GM18499 (cell line): Measurements from ENCODE around the gene LYRM4.

Experiments used
- ATAC-seq: cut with Tn5 transposase; IDR thresholded peaks from one replicate; pipeline ENCODE4 v1.9.1; 2021; ENCODE audit warnings: moderate number of reproducible peaks; ENCODE audit not compliant: insufficient read depth, unreplicated experiment

LYRM4 gene

DNA sequence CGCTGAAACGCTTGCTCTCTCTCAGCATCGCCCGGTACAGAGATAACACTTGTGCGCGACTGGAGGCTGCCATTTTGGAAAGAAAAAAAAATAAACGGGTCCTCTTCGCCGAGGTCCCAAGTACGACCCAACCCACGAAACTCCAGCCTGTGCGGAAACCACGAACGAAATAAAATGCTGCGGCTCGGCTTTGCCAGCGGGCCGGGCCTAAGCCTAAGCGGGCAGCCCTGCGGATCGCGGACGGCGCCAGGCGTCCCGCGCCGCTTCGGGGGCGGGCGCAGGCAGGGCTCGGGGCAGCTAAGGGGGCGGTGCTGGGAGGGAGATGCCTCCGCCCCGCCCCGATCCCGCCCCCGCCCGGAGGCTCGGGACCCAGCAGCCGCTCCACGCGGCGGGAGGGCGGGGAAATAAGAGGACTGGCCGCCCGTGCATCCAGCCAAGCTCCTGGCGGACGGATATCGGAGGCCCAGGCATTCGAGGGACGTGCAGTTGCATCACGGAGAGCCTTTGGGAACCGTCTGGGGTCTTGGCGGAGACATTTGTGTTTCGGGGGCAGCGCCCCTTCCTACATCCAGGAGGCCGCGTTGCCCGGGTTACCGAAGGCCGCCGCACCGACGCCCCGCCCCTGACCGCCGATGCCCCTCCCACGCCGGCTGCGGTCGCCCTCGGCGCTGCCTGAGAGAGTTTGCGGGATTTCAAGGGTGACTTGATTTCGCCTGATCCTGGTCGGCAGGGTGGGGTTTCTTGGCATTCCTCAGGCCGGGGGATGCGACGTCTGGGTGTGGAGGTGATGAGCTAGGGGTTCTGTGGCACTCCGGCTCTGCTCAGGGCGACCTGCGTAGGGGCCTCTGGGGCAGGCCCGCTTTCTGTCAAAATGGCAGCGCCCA is at the start of gene LYRM4, which contains the start of gene FARS2:
TSS of gene LYRM4 (minus strand) at position 290 of the 884 bp plus-strand sequence. CDS start at position 73, 217 bp downstream.
TSS of gene FARS2 (plus strand) at position 853 of the 884 bp plus-strand sequence.
- peak; percentile 52 for ATAC-seq

DNA sequence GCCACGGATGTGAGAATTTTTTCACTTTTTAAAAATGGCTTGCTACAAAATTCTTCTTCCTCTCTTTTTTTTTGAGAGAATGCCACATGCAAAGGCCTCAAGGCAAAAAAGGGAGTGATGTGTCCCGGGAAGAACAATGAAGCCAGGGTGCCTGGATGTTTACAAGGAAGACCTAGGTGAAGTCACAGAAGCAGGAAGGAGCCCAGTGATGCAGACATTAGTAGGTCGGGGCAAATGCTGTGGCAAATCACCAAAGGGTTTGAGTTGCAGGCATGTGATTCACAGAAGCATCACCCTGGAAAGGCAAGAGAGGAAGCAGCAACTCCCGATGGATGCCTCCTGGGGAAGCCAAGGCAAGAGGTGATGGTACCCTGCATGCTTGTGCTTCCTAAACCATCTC is 47.3 kb upstream of the LYRM4 start:
- ATAC-seq, result no peak

DNA sequence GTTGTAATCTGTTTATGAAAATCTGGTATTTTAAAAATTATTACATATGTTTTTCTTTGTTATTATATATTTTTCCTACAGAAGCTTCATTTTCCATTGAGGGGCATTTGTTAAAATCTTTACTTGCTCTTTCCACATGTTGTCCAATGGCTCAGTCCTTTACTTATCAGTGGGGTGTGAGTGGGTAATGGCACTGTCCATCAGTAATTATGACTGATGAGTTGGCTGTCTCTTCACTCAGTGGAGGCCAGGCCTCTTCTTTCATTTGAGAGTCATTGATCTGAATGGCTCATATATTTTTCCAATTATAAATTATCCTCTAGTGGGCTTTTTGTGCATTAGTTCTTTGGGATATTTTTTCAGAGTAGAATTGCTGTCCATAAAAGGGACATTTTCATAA is 46.3 kb upstream of the LYRM4 start:
- no peak for ATAC-seq

DNA sequence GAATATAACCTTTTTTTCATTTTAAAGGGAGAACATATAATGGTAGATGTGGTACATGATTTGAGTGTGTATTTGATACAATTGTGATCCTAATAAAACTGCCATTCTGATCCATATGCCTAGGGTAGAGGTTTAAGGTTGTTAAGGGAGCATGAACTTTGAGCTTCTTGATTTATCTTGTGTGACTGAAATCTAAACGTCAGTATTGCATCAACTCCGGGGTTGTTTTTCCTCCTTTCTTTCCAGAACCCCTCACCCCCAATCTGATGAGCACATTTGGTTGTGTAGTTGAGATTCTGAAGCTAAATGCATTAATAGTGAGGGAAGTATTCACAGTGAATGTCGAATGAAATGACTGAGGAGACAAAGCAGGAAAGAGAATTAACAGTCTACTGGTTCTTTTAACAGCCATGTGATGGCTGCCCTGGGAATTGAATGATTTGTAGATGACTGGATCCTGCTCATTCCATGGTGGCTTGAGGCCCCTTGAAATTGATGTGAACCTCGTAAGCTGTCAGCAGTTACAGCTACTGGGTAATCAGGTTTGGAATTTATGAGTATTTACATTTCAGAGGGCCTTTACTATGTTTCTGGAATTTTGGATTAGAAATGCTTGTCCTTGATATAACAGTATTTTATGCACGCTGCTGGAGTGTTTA is 45.3 kb upstream of the LYRM4 start:
- no peak for ATAC-seq

DNA sequence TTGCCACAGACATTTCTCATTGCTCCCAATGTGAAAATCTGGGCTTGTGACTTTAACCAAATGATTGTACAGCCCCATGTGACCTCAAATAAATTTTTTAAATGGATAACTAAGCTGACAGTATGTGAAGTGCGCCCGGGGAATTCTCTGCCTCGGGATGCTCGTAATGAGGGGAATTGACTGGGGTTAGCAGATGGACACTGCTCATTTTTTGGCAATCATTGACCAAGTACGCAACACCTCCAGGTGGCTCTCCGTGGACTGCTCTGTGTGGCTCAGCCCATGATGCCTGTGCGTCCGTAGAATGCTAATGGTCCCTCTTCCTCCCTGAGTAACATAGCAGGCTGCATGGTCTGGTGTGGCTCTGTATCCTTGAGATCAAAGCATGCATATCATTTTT is 42.9 kb upstream of the LYRM4 start:
- no peak for ATAC-seq

DNA sequence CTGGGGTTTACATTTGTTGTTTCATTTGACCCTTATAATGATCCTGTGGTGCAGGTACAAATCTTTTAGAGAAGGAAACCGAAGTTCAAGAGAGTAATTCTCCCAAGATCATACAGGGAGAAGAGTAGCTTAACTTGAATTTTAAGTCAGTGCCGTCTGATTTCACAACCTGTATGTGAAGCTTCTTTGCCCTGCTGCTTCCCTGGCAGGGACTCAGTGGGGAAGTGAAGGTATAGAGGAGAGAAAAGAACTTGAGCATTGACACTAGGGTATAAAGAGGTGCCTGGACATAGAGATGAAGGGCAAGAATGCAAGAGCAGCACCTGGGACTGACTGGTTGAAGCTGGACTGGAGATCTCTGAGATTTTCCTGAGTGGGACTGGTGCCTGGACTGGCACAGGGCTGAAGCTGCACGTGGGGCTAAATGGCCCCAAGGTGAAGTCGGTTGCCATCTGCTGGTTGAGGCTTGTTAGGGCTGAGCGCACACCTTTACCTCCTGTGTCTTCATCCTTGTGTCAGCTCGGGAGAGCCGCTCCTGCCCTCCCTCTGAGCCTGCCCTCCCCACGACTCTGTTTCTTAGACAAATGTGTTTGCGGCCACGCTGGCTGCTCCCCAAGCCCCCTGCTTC is 42.4 kb upstream of the LYRM4 start:
- peak; percentile 47 for ATAC-seq

DNA sequence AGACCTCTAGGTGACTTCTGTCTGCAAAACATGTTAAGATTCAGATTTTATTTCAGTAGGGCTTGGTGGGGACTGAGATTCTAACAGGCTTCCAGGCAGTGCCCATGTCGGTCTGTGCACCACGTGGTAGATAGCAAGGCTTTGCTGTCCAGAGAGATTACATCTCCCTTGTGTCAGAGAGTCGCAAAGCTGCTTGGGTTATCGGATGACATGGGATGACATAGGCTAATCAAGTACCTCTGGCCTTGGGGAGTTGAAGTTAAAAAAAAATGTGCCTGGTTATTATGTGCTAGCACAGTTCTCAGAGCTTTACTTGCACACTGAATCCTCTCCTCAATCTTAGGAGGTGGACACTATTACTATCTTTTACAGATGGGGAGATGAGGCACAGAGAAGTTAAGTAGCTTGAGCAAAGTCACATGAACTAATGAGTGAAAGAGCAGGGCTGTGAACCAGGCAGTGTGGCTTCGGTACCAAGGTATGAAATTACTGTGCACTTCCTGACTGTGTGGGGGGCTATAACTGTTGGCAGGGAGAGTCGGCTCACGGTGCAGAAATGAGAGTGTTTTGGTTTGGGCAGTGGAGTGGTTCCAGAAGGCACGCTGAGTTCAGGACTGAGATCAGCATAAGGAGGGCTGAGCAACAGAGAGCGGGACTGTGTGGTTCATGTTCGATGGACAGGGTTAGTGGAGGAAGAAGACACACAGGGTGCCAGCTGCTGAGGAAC is 41.6 kb upstream of the LYRM4 start:
- ATAC-seq, result peak; percentile 43

DNA sequence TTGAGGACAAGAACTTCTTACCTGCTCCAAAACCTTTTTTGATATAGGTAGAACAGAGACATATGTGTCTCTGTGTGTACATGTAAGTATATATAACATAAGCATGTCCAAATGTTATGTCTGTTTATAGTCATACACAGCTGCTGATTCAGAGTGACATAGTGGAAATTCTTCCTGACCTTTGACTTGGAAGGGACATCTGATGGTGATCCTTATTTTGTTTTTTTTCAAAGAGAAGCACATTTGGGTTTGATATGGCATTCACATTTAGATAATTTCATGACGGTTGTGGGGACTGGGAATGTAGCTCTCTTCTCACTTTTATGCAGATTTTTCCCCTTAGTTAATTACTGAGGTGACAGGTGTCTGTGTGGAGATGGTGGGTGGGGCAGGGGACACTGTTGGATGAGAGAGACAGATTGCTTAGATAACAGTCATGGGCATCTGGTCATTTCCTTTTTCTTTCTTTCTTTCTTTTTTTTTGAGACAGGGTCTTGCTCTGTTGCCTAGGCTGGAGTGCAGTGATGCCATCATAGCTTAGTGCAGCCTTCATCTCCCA is 39.5 kb upstream of the LYRM4 start:
- no peak for ATAC-seq

DNA sequence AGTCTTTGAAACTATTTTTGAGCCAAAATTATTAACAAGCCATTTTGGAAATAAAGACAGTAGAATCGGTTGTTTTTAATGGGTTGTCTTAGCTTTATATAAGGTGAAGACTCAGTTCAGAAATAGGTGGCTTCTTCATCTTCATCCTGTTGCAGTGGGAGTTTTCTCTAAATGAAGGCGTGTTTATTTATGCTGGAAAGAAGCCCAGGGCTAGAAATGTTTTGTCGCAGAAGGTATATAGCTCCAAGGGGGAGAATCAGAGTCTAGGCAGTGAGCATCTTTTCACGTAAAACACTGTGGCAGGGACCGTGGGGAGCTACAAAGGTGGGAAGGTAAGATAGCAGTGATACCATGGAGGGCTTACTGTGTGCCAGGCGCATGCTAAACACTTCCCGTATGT is 34.9 kb upstream of the LYRM4 start:
- ATAC-seq, result no peak

DNA sequence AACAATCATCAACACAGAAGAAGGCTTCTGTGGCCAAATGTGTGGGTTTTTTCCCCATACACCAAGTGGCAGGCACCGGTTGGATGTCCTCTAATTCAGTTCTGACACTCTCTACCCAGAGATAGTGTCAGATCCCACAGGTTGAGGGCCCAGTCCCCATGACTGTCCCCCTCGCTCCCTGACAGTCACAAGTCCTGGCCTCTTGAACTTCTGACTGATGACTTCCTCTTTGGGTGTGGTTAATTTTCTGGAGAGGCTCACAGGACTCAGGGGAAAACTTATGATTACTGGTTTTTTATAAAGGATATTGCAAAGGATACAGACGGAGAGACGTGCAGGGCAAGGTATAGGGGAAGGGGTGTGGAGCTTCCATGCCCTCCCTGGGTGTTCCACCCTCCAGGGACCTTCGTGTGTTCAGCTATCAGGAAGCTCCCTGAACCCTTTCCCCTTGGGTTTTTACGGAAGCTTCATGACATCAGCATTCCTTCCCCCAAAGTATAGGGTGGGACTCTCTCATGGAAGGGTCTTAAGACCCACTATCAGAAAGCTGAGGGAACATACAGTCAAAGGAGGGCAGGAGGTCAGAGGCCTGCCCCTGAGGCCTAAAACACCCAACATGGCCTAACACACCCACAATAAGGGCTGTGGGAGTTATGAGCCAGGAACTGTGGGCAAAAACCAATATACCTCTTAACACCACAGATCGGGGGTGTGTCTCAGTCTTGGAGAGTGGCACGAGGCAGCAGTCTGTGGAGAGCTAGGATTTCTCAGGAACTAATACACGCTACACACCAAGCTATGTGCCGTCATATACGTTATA is 33.9 kb upstream of the LYRM4 start:
- ATAC-seq, result no peak

DNA sequence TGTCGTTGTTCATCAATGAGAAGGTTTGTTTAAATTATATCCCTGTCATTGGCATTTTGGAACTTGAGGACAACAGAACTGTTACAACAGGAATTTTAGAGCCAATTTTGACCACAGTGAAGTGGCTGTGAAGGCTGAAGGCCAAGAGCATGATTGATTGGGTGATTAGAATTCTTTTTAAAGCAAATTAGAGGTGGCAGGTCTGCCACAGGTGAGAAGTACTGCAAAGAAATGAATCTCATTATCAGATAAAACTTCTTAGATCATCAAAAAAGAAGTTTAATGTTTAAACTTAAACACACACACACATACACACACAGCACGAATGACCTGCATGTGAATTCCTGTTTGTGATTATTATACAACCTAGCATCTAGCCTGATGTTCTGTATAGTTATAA is 32.9 kb upstream of the LYRM4 start:
- ATAC-seq, result no peak

DNA sequence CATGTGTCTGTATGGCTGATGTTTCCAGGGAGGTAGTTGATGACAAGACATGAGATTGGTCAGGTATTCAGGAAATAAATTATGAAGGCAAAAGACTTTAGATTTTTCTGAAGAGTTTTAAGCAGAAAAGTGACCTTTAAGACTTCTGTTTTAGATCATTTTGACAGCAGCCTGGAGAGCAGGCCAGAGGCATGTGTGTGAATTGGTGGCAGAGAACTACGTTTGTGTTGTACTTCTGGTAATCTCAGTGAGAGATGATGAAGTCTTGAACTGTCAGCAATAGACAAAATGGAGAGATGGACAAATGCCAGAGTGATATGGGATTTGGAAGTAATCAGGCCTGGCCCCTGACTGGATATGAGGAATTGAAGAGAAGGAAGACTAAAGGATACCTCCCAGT is 31.4 kb upstream of the LYRM4 start:
- no peak for ATAC-seq

DNA sequence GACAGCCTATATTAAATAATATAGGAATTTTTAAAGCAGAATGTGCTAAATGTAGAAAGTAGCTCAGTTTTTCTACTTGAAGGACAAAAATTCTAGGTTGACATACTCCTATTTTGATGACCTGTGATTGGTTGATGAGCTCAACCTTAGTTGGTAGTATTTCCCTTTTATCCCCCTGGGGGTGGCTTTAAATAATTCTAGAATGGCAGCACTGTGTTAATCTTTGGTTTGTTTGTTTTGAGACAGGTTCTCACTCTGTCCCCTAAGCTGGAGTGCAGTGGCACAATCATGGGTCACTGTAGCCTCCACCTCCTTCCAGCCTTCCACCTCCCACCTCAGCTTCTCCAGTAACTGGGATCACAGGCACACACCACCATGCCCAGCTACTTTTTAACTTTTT is 29.8 kb upstream of the LYRM4 start:
- no peak for ATAC-seq

DNA sequence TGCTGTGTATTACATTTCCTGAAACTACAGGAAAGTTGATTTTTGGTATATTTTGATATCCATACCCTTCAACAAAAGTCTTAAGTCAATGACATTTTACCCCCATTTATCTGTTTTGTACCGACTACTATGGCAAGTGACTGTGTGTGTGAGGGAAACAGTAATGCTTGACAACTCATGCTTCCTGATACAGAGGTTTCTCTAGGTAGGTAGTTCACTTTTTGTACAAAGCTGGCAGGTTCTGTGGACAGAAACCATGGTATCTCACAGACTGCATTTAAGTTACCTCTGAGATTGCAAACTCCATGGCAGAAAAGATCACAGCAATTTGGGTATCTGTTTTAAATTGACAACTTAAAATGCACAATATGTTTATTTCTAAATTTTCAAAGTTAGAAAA is 29.3 kb upstream of the LYRM4 start:
- no peak for ATAC-seq

DNA sequence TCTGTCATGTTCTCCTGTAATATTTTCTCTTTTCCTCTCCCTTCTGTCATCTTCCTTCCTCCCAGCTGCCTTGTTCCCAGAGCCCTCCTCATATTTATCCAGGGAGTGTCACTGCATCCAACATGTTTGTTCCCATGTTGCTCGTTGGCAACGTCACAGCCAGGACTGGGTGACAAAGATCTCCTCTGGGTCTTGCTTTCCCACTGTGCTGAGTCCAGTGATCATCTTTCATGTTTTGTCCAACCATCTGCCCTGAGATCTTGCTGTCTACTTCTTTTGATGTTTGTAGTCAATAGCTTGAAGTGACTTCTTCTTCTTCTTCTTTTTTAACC is 27.2 kb upstream of the LYRM4 start:
- no peak for ATAC-seq

DNA sequence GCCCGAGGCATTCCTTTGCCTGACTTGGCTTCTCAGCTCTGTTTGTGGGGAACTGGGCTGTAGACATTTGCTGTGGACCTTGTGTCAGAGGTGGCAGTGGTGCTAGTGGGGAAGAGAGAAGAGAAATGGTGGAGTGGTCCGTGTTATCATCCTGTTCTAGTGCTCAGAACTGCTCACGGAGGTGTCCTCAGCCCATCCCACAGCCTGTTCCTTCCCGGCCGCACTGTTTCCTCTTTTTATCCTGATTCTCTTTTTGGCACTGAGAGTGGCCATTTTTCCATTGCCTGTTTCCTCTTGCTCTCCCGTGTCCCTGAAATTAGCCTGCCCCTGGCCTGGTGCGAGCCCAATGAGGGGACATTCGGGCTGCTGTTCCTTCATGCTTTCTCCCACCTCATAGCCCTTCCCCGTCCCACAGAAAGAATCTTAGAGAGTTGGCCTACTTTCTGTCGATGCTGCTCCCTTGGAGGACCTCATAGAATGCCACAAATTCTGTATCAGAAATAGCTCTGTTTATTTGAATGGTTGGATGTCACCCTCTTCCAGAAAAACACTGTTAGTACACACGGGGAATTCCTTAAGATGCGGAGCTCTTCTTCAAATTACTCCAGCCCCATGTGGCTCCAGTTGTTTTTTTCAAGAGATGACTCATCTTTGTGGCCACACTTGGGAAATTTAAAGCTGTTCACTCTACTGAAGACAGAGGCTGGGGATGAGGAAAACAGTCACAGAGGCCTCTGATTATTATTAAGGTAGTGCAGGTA is 26.6 kb upstream of the LYRM4 start:
- ATAC-seq, result no peak

DNA sequence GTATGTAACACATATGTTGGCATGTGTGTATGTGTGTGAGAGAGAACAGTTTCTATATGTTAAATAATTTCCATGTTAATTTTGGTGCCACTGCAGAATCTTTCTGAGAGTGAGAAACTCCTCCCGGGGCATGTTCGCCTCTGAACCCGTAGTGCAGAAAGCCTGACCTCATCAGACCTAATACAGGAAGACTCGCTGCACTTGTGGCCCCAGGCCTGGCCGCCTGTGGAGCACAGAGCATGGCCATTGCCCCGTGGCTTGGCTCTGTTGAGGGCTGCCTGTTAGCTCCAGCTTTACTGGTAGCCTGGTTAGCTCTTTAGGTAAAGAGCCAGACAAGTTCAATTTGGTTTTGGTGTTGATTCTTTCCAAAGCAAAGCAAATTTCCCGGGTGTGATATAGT is 26.0 kb upstream of the LYRM4 start:
- no peak for ATAC-seq

DNA sequence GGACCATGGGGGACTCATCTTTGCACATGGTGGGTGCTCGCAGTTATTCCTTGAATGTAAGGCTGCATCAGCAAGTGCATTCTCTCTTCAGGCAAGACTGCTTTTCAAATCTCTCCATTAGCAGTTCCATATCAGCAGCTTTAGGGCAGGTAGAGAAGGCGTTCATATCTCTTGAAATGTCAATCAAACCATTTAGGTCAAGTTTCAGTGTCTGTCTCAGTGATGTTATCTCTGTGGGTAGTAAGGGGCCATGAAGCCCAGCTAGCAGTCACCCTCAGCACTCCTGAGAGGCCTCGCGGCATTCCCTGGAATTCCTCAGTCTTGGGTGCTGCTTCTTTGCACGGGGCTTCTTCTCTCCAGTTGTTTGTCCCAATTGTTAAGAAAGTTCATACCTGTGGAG is 24.8 kb upstream of the LYRM4 start:
- ATAC-seq, result no peak

DNA sequence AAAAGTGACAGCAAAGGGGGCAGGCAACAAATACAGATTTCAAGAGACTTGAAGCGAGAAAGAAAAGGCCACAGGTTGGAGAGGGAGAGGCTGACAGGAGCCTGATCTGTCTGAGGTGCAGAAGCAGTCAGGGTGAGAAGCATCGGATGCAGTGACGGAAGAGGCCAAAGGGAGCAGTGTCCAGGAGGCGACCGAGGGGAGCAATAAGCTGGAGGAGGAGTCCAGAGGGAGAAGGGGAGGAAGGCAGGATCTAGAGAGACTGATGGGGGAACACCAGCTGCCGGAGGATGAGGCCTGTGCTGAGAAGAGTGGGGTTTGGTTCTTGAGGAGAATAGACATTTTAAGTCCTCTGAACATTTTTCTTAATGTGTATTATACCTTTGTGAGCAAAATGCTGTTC is 24.3 kb upstream of the LYRM4 start:
- no peak for ATAC-seq
